ENCODE results near the gene DGKD. TPM values are rescaled to one million over a fixed set of nuclear protein-coding genes. Genes with fewer than 3 reads are reported as not detected.

Gene DGKD
- total and polyA plus RNA-seq, 10 donors = 21.9 to 120 (median 71.9) TPM

GRCh38 chr2:233399306-233400225 lies 45.3 kb downstream of the DGKD start:
- no peaks in the 10 kb centered on the region for H3K27me3 ChIP-seq (replicated peaks in 1 of 7)
- H3K4me3 ChIP-seq = no peak overlapping the region
- no peak for TF ChIP-seq POLR2A (IDR thresholded peaks at IDR 0.05)
- TF ChIP-seq POLR2AphosphoS5 (IDR thresholded peaks at IDR 0.05) = peak in 2 of 3 donors; percentile 26 to 45
- no peak for TF ChIP-seq CTCF (IDR thresholded peaks at IDR 0.05 in 8 of 11, conservative IDR thresholded peaks at IDR 0.05 in 3 of 11)
- intact Hi-C loops (cut with DNase I; ENCODE audit: low total_unique reads) = no loop called here
- H3K27ac ChIP-seq = peak overlapping the region in 5 of 8 donors; percentile 5 to 77 (median 31)
- 45 to 61% (median 48%) methylated on average over 8 of the region's 8 CpGs for WGBS, 5 donors
- H3K36me3 ChIP-seq = peaks cover 0 to 87% (median 6%) of the 10 kb centered on the region in 6 donors
- DNase-seq = no peak
- no peaks in the 10 kb centered on the region for H3K9me3 ChIP-seq
- H3K4me1 ChIP-seq = peaks cover 4 to 68% (median 15%) of the 10 kb centered on the region in 6 donors

GRCh38 chr2:233400341-233400740 lies 46.0 kb downstream of the DGKD start:
- Histone ChIP-seq H3K27me3 (replicated peaks in 1 of 7) (no peaks in the 10 kb centered on the region), H3K27ac (peak overlapping the region in 2 of 8 donors; percentile 42 to 77), H3K36me3 (peaks cover 0 to 81% (median 4%) of the 10 kb centered on the region in 6 donors), H3K4me3 (no peak overlapping the region), H3K9me3 (no peaks in the 10 kb centered on the region), H3K4me1 (peaks cover 4 to 64% (median 16%) of the 10 kb centered on the region in 6 donors)
- WGBS, 5 donors = 60 to 83% (median 69%) methylated on average over 5 to 6 of the region's 6 CpGs
- DNase-seq = no peak
- intact Hi-C loops (cut with DNase I; ENCODE audit: low total_unique reads) = no loop called here
- TF ChIP-seq POLR2A (IDR thresholded peaks at IDR 0.05) (no peak), POLR2AphosphoS5 (IDR thresholded peaks at IDR 0.05) (peak in 1 of 3 donors; percentile 30), CTCF (IDR thresholded peaks at IDR 0.05 in 8 of 11, conservative IDR thresholded peaks at IDR 0.05 in 3 of 11) (no peak)

GRCh38 chr2:233400961-233401360 lies 46.7 kb downstream of the DGKD start:
- 94 to 97% (median 97%) methylated on average over 3 of the region's 3 CpGs for WGBS, 5 donors
- H3K27me3 ChIP-seq (replicated peaks in 1 of 7) = no peaks in the 10 kb centered on the region
- DNase-seq = no peak

More at GRCh38 chr2:233400961-233401360, 46.7 kb downstream of the DGKD start:
- intact Hi-C loops (cut with DNase I; ENCODE audit: low total_unique reads) = no loop called here
- Histone ChIP-seq H3K36me3 (peaks cover 0 to 81% (median 4%) of the 10 kb centered on the region in 6 donors), H3K4me3 (no peak overlapping the region), H3K9me3 (no peaks in the 10 kb centered on the region), H3K4me1 (peaks cover 4 to 58% (median 16%) of the 10 kb centered on the region in 6 donors), H3K27ac (peak overlapping the region in 1 of 8 donors; percentile 77)
- TF ChIP-seq CTCF (IDR thresholded peaks at IDR 0.05 in 8 of 11, conservative IDR thresholded peaks at IDR 0.05 in 3 of 11) = no peak
- no peak for TF ChIP-seq POLR2A (IDR thresholded peaks at IDR 0.05)
- no peak for TF ChIP-seq POLR2AphosphoS5 (IDR thresholded peaks at IDR 0.05)

All from spleen (tissue), 11 donors.